NCI-H2107 (cell line): Measurements from ENCODE around the gene HOXA4.
A peak's percentile ranks its signal among the peaks of the same experiment; 100 is the strongest.

Experiments
- DNase-seq: peaks from one replicate; lab custom pipeline; 2025; lab: John Stamatoyannopoulos, UW

HOXA4 gene

DNA sequence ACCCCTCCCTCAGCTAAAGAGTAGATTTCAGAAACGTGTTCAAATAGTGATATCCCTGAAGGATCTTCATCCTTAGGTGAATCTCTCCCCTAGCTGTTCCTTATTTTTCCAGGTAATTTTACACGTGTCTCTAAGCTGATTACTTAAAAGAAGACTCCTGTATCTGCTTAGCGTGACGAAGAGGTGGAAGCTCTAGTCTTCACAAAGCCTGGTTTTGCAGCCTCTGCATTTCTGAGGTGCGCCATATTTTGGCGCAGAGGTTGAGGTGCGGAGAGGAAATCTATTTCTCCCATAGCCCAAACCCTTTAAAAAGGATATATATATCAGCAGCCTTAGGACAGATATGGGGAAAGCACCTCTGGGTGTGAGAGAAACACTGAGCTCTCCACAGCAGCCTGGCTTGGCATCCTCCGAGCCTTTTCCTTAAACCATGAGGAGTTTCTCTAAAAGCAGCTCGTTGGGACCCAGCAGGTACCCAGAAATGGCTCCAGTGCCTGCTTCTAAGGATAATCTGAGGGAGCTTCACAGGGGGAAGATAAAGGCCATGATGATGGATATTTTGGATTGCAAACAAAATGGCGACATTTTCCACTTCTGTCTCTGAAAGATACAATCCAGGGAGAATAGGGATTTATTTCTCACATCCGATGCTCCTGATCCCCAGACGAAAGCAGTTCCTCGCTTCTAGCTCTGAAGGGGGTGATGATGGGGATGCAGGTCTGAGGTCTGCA lies 25.1 kb downstream of the HOXA4 start:
- DNase-seq: no peak

DNA sequence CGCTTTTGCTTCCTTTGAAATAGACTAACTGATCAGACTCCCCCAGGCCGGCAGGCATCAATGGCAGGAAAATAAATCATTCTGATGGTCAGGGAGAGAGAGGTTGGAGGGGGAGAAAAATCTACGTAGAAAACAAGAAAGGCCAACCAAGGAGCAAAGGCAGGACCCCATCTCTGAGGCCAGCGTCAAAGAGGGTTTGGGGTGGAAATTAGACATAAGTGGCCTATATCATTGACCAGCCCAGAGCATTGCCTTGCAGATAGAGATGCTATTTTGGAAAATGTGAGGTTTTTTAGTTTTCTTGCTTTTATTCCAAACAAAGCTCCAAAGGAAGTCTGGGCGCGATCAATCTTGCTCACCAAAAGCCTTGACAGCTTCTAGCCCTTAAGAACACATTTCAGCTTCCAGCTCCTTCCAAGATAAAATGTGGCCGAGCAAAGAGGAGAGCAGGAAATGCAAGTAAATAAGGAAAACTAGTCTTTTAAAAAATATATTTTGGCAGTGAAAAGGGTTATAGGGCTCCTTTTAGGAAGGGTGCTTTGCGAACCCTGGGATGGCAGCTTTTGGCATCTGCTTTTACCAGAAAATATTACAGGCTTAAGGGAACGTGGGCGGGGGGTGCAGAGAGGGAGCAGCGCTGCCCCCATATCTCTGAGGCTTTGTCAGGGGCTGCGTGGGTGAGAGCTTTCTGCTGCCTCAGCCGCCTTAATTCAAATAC lies 26.1 kb downstream of the HOXA4 start:
- DNase-seq: no peak

DNA sequence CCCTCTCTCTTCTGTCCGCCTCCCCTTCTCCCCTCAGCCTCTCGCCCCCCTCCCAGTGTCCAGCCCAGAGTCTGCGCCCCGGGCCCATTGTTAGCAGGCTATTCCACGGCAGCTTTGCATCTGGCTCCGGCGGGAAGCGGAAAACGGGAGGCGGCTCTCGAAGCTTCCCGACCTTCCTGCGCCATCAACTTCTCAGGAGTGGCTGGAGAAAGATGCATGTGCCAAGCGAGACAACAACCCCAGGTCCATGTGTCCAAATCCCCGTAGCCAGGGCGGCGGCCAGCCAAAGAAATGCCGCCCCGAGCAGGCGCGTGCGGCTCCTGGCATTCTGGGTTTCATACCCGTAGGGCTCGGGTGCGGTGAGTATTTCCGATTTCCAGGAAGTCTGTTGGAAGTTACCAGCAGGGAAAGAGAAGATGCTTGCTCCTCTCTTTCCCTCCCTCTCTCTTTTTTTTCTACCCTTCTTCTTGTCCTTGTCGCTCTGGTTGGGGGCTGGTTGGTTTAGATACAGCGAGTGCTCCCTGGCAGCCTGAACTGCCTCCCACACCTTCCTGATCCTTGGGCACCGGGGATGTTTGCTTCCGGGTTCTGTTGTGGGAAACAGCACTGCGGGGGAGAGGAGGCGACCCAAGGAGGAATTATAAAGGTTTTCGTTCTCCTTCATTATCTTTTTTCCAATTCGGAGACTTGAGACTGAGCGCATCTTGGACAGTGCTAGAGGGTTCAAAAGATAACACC lies 26.9 kb downstream of the HOXA4 start:
- no peak for DNase-seq

DNA sequence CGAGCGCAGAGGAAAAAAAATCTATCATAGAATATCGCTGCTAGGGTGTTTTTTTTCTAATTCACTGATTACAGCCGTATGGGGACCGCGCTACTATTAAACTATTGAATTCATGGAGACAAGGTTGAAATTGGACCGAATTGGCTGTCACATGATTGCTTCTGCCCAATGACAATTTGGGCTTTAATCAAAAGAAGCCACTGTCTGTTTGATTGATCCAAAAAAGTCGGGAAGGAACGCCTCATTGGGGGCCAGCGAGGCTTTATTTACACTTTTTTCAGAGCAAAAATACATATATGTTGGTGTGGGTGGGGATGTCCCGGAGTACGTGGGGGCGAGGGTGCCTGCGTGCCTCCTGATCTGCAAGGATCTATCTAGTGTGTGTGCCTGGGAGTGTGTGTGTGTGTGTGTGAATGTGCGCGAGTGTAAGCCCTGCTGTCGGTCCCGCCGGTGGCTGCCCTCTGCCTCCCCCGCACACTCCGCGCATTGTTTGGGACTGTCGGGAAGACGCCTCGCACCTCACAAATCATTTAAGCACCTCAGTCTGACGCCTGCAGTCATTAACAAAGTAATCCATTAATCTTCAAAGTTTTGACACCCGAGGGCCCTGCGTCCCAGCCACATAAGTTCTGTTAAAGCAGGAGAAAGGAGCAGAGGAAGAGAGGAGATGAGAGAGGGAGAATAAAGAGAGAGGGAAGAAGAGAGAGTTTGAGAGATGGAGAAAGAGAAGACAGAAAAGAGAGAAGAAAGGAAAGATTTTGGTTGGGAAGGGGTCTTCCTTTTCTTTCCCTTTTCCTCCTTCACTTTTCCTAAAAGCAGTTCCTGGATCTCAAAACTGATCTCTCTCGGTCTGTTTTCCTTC lies 27.7 kb downstream of the HOXA4 start, which contains the start of gene HOXA2:
Gene HOXA2 (minus strand): TSS at position 103 of the 862 bp plus-strand sequence. CDS start 183 bp downstream, outside the sequence.
- no peak for DNase-seq

DNA sequence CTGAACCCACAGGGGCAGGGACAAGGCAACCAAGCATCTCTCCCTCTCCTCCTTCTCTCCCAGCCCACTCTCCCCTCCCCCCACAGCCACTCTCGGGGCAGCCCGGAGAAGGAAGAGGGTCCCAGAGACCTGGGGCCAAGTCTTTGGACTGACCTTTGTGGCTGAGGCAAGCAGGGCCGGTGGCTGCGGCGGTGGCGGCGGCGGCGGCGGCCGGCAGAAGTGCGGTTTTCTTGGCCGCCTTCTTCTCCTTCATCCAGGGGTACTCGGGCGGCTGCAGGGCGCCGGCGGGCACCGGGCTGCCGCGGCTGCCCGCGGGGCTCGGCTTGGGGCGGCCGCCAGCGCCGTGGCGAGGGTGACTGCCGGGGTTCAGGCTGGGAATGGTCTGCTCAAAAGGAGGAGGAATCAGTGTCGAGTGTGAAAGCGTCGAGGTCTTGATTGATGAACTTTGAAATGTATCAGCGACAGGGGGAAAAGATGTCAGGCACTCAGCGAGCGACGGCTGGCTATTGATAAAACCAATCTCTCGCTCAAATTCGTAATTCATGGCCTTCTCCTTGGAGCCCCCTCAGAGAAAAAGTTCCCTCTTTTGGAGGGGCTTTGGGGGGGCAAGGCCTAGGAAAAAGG lies 28.5 kb downstream of the HOXA4 start:
- no peak for DNase-seq

DNA sequence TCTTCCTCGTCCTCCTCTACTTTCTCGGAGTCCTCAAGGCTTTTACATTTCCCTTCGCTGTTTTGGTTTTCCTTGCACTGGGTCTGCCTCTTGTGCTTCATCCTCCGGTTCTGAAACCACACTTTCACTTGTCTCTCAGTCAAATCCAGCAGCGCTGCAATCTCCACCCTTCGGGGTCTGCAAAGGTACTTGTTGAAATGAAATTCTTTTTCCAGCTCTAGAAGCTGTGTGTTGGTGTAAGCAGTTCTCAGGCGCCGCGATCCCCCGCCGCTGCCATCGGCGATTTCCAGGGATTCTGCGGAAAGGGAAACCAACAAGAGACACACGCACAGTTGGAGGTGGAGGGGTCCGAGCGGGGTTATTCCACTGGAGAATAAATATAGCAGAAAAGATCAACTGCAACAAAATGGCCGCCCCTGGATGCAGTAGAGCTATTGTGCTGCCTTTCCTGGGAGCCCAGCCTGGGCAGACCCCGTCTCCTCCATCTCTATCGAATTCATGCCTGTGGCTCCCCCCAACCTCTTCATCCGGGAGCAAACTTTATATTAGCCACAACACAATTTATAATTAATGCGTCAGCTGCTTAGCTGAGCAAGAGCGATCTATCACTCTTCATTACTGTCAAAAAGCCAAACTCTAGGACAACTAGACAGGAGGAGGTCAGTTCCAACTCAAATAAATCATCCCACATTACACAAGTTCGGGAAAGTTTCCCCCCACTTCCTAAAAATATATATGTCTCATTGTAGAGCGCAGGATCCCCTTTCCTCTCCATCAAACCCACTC lies 29.2 kb downstream of the HOXA4 start:
- DNase-seq: no peak

DNA sequence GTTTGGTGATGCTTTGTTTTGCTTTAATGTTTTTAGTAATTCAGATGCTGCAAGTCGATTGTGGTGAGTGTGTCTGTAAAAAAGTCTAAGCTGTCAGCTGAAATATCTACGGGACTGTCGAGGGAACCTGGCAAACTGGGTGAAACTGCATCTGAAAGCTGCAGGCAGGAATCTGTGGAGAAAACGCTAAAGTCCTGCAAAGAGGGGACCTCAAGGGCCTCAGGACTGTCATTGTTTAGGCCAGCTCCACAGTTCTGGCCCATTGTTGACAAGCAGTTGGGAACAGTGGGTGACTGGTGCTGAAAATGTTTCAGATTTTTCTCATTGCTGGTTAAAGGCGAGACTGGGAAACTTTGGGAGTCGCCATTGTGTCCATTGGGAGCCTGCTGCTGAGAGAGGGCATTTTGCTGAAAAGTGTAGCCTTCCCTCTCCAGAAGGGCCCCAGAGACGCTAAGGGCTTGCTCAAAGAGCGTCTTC lies 29.8 kb downstream of the HOXA4 start:
- no peak for DNase-seq

DNA sequence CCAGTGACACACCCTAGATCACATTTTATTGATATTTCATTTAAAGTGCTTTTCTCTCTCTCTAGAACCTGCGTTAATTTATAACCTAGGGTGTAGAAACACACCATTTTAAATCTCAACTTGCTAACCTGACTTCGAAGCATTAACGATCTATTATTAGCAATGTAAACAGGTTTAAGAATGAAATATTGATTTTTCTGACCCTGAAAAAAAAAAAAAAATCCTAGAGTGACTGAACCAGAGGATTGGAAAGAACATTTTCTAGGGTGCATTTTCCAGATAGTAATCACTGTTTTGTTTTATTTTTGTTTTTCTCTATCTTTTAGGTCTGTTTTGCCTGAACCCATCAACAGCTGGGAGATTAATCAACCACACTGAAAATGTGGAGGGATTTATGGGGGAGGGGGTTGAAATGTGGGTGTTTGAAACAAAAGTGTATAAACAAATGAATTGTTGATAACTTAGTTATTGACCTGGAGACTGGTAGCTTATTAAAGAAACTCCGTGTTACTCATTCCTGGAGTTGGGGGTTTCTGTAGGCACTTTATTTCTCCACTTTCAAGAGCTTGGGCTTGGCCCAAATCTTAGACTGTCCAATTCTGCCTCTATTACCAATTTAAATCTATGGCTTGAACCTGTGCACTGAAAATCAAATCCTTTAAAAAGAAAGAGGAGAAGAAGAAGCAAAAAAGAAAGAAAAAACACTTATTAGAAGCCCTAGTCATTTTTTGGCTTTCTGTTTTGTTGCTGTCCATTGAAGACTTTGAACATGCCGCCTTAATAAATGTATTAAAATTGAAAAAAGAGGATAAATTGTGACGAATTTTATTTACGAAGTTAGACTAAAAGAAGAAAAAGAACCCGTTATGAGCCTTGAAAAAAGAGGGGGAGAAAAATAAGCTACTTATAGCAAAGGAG lies 30.8 kb downstream of the HOXA4 start:
- DNase-seq: no peak

DNA sequence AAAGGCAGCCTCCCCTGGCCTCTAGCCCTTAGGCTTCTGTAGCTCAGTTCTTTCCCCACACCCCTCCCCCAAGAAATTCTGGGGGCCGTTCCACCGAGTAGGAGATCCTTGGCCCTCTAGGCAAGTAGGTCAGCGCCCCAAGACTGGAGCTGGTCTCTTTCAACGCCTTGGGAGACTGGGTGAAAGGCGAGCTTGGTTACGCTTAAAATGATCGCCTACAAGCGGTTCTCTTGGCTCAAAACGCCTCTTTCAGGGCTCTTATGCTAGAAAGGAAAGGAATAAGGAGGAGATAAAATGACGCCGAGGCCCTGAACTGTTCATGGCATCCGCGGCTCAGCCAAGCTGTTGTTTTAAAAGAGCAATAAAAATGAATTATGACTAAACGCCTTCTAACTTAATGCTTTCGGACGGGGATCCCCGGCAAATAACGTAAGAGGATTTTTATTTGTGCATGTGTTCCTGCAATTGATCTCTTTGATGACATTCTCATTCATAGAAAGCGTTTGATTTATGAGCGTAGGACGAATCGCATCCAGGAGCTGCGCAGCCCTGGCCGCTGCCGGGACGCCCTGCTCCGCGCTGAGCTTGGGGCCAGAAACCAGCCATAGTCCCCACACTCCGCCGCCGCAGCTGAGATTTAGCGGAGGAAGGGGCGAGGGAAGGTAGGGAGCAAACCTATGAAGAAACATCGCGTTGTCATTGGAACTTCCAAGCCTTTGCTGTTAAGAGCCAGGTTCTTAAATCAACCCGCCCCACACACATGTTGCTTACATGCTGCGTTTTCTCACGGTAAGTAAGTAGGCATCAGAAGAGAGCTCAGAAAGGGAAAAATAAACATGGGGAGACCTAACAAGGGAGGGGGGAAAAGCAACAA lies 31.7 kb downstream of the HOXA4 start:
- no peak for DNase-seq

DNA sequence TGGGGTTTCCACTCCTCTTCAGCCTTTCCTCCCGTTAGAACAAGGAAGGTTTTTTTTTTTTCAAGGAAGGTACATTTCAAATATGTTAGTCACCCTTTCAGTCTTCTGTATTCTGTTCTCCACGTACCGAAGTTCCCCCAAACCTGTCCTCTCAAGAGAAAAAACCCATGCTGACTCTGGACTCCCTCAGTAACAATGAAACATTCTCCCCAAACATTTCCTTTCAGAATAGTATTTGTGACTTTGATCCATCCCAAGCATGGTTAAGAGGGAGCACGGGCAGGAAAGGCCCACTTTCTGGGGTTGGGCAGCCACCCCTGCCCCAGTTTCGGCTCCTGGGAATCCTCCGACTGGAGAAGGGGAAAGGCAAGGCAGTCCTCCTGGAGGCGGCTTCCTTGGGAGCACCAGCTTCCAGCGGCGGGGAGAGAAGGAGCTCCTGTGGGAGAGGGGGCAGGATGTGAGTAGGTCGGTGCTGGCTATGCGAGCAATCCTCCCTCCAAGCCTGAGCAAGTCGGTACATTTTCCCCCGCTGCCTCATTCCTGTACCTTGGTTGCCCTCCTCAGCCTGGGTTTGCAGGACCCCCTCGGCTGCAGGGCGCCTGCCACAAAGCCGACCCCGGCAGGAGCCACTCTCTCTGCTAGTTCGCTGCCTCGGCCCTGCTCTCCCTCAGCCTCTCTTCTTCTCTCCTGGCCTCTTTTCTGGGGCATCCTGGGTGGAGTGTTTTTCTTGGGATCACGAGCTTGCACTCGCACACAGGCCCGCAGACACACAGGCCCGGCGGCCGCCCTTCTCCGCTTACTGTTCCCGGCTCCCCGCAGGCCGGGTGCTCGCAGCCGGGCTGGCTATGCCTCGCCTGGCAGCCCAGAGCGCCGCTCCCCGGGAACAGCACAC lies 32.6 kb downstream of the HOXA4 start:
- no peak for DNase-seq

DNA sequence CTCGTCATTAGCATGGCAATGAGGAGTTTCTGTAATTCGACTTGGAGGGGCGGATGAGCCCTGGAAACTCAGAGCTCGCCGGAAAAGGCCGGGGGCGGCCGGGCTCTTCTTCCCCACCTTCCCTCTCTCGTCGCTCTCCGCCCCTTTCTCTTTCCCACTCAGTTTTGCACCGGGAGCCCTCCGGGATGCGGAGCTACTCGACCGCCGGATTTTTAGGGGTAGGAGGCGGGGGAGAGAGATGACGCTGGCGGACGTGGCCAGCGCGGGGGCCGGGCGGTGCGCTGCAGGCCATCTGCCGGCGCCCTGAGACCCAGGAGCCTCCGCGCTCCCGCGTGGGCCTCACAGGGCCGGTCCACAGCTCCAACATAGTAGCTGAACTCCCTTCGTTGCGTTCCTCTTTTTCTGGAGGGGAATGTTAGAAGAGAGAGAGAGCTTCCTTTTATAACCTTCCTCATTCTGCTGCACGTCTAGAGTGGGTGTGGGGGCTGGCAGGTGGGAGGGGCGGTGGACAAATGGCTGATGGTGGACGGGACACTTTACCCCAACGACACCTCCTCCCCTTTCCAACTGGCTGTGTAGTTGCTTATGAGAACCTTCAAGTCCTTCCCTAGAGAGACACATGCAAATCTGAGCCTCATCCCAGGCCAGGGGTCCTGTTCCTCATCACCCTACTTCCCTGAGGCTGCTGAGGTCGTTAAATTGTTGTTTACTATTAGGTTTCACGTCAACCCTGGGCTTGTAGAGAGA lies 33.6 kb downstream of the HOXA4 start:
- no peak for DNase-seq

DNA sequence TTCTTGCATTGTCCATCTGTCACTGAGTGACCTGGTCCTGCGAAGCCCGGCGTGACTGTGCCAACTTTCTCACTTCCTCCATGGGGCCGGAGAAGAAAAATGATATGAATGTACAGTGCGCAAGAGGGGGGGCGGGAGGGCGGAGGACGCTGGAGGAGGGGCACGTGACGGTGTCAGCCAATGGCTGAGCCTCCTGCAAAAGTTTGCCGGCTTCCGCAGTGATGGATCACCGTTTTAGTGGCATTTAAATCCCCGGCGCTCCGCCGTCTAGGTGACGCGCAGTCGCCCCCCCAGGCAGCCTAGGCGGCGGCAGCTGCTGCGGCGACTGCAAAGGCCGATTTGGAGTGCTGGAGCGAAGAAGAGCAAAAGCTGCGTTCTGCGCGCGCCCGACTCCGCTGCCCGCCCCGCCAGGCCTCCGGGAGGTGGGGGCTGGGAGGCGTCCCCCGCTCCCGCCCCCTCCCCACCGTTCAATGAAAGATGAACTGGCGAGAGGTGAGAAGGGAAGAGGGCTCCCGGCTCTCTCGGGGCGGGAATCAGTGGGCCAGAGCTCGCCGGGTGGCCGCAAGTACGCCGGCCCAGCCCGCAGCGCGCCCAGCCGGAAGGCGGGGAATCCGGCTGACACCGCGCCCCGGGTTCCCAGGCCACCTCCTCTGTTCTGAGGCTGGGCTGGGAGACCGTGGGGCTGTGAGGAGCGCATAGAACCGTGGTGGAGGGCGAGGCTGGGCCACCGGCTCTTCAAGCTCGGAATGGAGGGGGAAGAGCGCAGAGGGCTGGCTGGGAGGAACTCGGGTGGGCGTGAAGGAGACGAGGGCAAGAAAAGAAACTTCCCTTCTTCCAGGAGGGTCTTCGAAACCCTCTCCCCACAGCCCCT lies 34.4 kb downstream of the HOXA4 start, which contains the start of gene HOXA1:
Gene HOXA1 (minus strand): TSS at position 104 of the 871 bp plus-strand sequence. CDS start 88 bp downstream, at position 16.
- DNase-seq: peak; percentile 52

DNA sequence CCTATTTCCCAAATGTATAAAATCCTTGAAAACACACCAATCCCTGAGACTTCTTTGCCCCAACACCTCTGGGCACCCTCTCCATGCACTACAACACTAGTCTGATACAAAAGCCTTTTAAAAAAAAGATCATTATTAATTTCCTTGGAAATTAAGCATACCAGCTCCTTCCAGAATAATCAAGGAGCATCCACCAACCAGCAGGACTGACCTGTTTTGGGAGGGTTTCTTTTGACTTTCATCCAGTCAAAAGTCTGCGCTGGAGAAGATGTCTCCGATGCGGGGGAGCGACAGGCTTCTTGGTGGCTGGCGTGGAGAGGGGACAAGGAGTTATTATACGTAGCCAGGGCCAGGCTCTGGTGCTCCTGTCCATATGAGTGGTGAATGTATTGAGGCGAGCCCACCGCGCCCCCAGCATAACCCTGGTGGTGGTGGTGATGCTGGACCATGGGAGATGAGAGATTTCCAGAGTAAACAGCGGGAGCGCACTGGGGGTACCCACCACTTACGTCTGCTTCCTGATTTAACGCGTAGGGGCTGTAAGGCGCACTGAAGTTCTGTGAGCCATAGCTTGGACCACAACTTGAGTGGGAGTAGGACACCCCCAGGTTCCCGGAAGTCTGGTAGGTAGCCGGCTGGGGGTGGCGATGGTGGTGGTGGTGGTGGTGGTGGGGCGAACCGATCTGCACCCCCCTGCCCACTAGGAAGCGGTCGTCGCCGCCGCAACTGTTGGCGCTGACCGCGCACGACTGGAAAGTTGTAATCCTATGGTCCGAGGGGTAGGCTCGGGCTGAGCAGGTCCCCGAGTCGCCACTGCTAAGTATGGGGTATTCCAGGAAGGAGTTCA lies 35.3 kb downstream of the HOXA4 start:
- no peak for DNase-seq

DNA sequence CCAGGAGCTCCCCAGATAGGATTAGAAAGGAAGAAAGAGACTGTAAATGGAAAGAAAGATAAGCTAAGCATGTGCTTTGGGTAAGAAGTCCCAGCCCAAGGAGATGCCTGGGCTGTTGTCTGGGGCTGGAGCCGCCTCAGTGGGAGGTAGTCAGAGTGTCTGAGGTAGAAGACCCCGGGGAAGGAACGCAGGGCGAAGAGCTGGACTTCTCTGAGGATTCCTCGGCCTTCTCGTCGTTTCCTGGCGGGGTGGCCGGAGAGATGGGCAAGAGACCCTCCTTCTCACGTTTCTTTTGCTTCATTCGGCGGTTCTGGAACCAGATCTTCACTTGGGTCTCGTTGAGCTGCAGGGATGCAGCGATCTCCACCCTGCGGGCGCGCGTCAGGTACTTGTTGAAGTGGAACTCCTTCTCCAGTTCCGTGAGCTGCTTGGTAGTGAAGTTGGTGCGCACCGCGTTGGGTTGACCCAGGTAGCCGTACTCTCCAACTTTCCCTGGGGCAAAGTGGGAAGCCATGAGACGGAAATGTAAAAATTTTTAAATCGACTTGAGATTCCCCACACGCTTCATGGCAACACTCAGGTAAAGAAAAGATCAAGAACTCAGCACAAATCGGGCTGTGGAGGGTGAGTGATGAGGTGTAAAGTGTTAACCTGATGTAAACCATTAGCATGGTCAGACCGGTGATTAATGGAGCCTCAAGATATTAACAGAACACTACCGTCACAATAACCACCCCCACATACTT lies 36.1 kb downstream of the HOXA4 start:
- DNase-seq: no peak
